ENCODE results near the gene SPA17.

SPA17 gene

DNA sequence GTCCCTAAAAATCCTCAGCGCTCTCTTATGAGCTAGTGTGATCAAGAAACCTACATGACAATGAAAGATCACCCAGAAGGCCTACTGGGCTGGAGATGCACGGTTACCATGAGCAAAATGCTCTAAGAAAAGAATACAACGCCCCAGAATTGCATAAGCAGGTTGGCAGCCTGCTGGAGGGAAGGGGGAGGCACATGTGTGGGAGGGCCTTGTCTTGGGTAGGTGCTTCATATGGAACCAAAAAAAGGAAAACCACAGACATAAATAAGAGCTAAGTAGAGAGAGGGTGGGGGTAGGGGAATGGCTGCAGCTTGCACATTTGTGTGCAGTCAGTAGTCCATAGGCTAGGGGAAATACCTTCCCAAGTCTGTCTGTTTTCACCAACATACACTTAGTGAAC lies 3.0 kb upstream of the SPA17 start:
- H3K4me3 ChIP-seq (ENCODE audit: low read depth in 1 of 2, low read length in 2 of 2) = no peak overlapping the region
- H3K27me3 ChIP-seq (ENCODE audit: insufficient read depth, low read length, poor library complexity) = peaks cover 18% of the 10 kb centered on the region
- H3K9me3 ChIP-seq (ENCODE audit: insufficient read depth, low read length, severe bottlenecking) = no peaks in the 10 kb centered on the region
- no peaks in the 10 kb centered on the region for H3K36me3 ChIP-seq (ENCODE audit: insufficient read depth, low read length)
- DNase-seq = peak; percentile 21
- H2AFZ ChIP-seq (ENCODE audit: low read depth, low read length) = no peak overlapping the region
- no peaks in the 10 kb centered on the region for H3K79me2 ChIP-seq (ENCODE audit: insufficient read depth, low read length)
- no peaks in the 10 kb centered on the region for H3K4me1 ChIP-seq (ENCODE audit: insufficient read depth, low read length)
- H3K9ac ChIP-seq (ENCODE audit: low read depth, low read length) = no peak overlapping the region
- H3K27ac ChIP-seq (ENCODE audit: low read length) = no peak overlapping the region
- H3K4me2 ChIP-seq (ENCODE audit: insufficient read depth, low read length) = no peak overlapping the region
- TF ChIP-seq, protein P1, sequence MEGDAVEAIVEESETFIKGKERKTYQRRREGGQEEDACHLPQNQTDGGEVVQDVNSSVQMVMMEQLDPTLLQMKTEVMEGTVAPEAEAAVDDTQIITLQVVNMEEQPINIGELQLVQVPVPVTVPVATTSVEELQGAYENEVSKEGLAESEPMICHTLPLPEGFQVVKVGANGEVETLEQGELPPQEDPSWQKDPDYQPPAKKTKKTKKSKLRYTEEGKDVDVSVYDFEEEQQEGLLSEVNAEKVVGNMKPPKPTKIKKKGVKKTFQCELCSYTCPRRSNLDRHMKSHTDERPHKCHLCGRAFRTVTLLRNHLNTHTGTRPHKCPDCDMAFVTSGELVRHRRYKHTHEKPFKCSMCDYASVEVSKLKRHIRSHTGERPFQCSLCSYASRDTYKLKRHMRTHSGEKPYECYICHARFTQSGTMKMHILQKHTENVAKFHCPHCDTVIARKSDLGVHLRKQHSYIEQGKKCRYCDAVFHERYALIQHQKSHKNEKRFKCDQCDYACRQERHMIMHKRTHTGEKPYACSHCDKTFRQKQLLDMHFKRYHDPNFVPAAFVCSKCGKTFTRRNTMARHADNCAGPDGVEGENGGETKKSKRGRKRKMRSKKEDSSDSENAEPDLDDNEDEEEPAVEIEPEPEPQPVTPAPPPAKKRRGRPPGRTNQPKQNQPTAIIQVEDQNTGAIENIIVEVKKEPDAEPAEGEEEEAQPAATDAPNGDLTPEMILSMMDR (IDR thresholded peaks at IDR 0.05; ENCODE audit: borderline replicate concordance, extremely low read depth, low read length, poor library complexity, severe bottlenecking) = no peak
- TF ChIP-seq EZH2 (IDR thresholded peaks at IDR 0.05; ENCODE audit: borderline replicate concordance, low read depth, low read length, severe bottlenecking) = no peak
- H4K20me1 ChIP-seq (ENCODE audit: insufficient read depth, low read length) = no peaks in the 10 kb centered on the region
- peak; percentile 81 for ATAC-seq (ENCODE audit: insufficient read depth, low read depth)

DNA sequence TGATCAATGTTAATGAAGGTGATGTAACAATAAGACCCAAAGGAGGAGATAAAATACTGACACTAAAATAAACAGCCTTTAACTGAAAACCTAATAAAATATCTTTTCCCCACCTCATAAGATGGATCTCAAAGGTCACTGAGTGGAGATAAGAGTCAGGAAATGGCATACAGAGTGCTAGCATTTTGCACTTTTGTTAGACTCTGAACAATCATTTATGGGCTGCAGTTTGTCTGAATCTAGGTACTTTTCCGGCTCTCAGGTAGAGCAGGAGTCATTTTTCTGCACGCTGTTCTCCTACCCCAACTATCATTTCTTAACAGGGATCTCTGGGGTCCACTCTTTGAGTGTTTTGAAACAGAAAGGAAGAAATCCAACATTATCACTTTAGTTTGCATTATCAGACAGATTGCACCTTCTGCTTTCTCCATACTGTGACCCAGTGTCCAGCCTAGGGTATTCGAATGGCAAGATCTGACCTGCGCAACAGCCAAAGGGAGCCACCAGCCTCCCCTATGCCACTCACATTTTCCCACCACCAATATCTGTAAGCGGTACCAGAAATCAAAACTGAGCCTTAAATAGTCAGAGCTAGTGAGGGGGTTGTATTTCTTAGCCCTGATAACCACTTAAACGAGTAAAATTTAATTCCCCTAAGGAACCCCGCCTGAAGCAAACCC lies 1.0 kb upstream of the SPA17 start:
- DNase-seq = no peak
- H3K27ac ChIP-seq (ENCODE audit: low read length) = no peak overlapping the region
- ATAC-seq (ENCODE audit: insufficient read depth, low read depth) = no peak

DNA sequence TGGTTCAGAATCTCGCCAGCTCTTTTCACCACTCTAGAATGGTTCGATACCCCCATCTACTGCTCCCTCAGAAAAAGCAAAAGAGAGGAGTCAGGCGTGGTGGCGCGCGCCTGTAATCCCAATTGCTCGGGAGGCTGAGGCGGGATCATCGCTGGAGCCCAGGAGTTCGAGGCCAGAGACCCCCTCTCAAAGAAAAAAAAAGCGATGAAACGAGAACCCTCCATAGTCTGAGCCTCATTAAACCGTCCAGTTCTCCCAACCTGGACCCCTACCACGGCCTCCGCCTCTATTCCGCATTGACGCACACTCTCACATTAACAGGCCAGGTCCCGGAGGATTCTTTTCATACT lies 439 bp downstream of the SPA17 start:
- H3K9me3 ChIP-seq (ENCODE audit: insufficient read depth, low read length, severe bottlenecking) = no peaks in the 10 kb centered on the region
- H3K9ac ChIP-seq (ENCODE audit: low read depth, low read length) = no peak overlapping the region
- no peak overlapping the region for H3K4me3 ChIP-seq (ENCODE audit: low read depth in 1 of 2, low read length in 2 of 2)
- H3K27ac ChIP-seq (ENCODE audit: low read length) = no peak overlapping the region
- ATAC-seq (ENCODE audit: insufficient read depth, low read depth) = no peak
- no peak overlapping the region for H2AFZ ChIP-seq (ENCODE audit: low read depth, low read length)
- DNase-seq = no peak
- H4K20me1 ChIP-seq (ENCODE audit: insufficient read depth, low read length) = no peaks in the 10 kb centered on the region
- no peaks in the 10 kb centered on the region for H3K27me3 ChIP-seq (ENCODE audit: insufficient read depth, low read length, poor library complexity)
- no peaks in the 10 kb centered on the region for H3K4me1 ChIP-seq (ENCODE audit: insufficient read depth, low read length)
- no peak for TF ChIP-seq EZH2 (IDR thresholded peaks at IDR 0.05; ENCODE audit: borderline replicate concordance, low read depth, low read length, severe bottlenecking)
- TF ChIP-seq, protein P1 (IDR thresholded peaks at IDR 0.05; ENCODE audit: borderline replicate concordance, extremely low read depth, low read length, poor library complexity, severe bottlenecking) = no peak
- no peak overlapping the region for H3K4me2 ChIP-seq (ENCODE audit: insufficient read depth, low read length)
- H3K79me2 ChIP-seq (ENCODE audit: insufficient read depth, low read length) = no peaks in the 10 kb centered on the region
- no peaks in the 10 kb centered on the region for H3K36me3 ChIP-seq (ENCODE audit: insufficient read depth, low read length)

More for the DNA sequence above, 1.0 kb upstream of the SPA17 start:
- Histone ChIP-seq H3K4me2 (ENCODE audit: insufficient read depth, low read length) (no peak overlapping the region), H3K27me3 (ENCODE audit: insufficient read depth, low read length, poor library complexity) (peaks cover 6% of the 10 kb centered on the region), H2AFZ (ENCODE audit: low read depth, low read length) (no peak overlapping the region), H3K9ac (ENCODE audit: low read depth, low read length) (no peak overlapping the region), H3K79me2 (ENCODE audit: insufficient read depth, low read length) (no peaks in the 10 kb centered on the region), H3K9me3 (ENCODE audit: insufficient read depth, low read length, severe bottlenecking) (no peaks in the 10 kb centered on the region), H3K4me1 (ENCODE audit: insufficient read depth, low read length) (no peaks in the 10 kb centered on the region), H3K4me3 (ENCODE audit: low read depth in 1 of 2, low read length in 2 of 2) (no peak overlapping the region), H4K20me1 (ENCODE audit: insufficient read depth, low read length) (no peaks in the 10 kb centered on the region), H3K36me3 (ENCODE audit: insufficient read depth, low read length) (no peaks in the 10 kb centered on the region)
- no peak for TF ChIP-seq EZH2 (IDR thresholded peaks at IDR 0.05; ENCODE audit: borderline replicate concordance, low read depth, low read length, severe bottlenecking)
- TF ChIP-seq, protein P1 (IDR thresholded peaks at IDR 0.05; ENCODE audit: borderline replicate concordance, extremely low read depth, low read length, poor library complexity, severe bottlenecking) = no peak
